ENCODE results near the gene SDK1.

GRCh38 chr7:3333861-3334260 is 32.8 kb downstream of the SDK1 start:
- no peak for TF ChIP-seq CTCF (IDR thresholded peaks at IDR 0.05)
- no peak for TF ChIP-seq POLR2A (IDR thresholded peaks at IDR 0.05)
